GM12873 (cell line): Measurements from ENCODE around the gene FOXP1.

Experiments used
- TF ChIP-seq, protein P1 (sequence below): IDR thresholded peaks from 2 replicates; pipeline ENCODE4 v1.5.1; 2012; ENCODE audit warnings: low read depth, mild to moderate bottlenecking, moderate library complexity, low read length, control low read depth; ENCODE audit not compliant: insufficient read depth; ENCODE audit errors: missing control alignments

The FOXP1 gene

DNA sequence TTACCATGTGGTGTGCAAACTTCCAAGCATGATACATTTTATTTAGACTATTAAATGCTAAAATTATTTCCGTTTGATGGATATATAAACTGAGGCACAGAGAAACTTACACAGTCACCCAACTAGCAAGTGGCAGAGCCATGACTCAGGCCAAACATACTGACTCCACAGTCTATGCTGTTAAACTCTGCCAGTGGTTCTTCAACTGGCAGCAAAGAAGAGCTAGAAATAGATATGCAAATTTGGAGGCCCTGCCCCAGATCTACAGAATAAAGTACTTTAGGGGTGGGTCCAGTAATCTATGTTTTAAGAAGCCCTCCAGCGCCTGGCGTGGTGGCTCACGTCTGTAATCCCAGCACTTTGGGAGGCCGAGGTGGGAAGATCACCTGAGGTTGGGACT lies 400.0 kb downstream of the FOXP1 start:
- TF ChIP-seq, protein P1, sequence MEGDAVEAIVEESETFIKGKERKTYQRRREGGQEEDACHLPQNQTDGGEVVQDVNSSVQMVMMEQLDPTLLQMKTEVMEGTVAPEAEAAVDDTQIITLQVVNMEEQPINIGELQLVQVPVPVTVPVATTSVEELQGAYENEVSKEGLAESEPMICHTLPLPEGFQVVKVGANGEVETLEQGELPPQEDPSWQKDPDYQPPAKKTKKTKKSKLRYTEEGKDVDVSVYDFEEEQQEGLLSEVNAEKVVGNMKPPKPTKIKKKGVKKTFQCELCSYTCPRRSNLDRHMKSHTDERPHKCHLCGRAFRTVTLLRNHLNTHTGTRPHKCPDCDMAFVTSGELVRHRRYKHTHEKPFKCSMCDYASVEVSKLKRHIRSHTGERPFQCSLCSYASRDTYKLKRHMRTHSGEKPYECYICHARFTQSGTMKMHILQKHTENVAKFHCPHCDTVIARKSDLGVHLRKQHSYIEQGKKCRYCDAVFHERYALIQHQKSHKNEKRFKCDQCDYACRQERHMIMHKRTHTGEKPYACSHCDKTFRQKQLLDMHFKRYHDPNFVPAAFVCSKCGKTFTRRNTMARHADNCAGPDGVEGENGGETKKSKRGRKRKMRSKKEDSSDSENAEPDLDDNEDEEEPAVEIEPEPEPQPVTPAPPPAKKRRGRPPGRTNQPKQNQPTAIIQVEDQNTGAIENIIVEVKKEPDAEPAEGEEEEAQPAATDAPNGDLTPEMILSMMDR: no peak

DNA sequence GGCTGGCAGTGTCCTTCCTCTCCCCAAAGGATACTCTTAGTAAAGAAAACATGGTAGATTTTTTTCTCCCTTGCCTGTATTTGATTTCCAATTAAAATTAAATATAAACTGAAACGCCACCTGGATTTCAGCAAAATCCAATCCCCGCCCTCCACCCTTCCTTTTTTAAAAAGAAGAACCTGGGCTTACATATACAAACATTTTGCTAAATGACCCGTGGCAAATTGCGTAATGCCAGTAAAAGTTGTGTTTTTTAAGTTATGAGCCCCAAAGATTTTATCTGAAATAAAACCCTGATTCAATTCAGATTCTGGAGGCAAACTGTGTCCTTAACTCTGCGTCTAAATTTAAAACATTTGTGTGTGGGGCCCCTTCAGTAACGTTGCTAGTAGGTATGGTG lies 403.0 kb downstream of the FOXP1 start:
- TF ChIP-seq, protein P1: no peak

DNA sequence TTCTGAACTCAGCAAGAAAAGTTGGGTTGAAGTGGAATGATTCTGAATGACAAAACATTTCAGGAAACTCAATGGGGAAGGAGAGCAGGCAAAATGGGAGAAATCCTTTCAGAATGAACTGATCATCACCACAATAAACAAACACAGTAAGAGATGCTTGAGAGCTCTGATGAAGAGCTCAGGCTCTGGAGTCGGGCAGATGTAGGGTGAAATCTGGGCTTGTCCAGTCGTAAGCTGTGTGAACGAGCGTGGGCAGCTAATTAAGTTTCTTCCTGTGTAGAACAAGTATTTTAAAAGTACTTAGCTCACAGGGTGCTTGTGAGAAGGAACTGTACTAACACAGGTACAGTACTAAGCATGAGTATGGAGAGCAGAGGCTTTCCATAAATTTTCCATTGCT lies 406.2 kb downstream of the FOXP1 start:
- TF ChIP-seq, protein P1: no peak

DNA sequence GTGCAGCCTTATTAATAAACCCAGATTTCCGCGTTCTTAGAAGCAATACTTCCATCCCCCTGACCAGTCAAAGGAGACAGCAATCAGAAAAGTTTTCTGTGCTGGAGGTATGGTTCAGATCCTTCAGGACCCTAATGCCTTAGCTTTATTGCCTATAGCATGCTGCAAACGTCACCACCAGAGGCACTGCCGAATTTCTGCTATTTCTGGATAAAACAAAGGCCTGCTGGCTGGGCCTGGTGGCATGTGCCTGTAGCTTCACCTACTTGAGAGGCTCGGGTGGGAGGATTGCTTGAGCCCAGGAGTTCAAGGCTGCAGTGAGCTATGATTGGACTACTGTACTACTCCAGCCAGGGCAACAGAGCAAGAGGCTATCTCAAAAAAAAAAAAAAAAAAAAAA lies 407.2 kb downstream of the FOXP1 start:
- TF ChIP-seq, protein P1: no peak

DNA sequence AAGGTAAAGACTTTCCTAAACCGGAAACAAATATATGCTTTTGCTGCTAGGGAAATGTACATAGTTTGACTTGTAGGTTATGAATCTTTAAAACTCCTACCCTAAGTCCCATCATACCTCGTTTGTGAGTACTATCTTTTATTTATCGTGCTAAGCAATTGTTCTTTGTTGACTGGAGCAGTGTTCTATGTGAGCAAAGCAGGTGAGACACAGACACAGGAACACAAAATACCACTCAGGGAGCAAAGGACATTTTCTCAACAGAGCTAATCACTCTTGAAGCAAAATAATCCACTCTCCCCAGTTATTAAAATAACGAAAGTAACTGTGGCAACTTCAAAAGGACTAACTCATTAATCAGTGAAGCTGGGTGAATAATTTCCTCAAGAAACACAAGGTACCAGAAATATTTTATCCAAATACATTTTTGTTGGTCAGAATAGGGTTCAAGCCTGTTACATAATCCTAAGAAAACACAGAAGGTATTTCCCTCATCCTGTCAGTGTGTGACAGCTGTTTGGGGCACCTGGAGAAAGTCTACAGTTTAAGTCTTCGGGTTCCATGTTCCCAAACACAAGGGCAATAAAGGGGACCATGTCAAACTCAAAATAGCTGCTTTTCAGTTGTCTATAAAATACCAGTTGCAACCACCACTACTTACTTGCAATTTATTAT lies 407.7 kb downstream of the FOXP1 start:
- TF ChIP-seq, protein P1: no peak

DNA sequence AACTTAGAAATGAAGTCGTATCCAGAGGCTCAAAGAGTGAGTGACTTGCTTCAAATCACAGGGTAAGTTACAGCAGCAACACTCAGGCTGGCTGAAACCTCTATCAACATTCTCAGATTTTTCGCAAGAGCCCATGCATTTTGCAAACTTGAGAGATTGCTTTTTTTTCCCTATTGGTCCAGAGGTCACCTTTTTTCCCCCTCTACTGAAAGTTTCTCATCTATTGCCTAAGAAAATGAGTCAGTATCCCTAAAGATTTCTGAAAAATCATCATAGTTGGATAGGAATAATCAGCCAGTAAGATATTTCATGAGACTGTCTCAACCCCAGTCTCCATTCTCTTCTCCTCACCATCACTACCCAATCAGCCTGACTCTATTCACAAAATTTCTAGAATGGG lies 410.6 kb downstream of the FOXP1 start:
- TF ChIP-seq, protein P1: no peak

DNA sequence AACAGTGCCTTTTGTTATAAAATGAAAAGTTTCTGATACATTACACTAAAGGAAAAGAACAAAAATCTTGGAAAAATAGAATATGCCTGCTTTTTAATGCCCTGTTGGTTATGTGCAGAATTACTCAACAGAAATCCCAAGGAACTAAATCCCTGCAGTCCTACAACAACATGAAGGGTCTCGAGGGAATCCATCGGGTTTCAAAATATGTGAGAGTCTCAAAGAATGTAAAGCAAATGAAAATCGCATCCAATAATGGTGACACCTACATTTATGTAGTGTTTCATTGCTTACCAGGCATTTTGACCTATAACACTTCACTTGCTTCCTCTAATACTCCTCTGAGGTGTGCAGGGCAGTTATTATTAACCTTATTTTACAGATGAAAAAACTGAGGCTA lies 411.3 kb downstream of the FOXP1 start:
- TF ChIP-seq, protein P1: no peak
